H4 (cell line): ENCODE data around the gene ATP5IF1. TPM values are rescaled to one million over a fixed set of nuclear protein-coding genes. Genes with fewer than 3 reads are reported as not detected.
A peak's percentile ranks its signal among the peaks of the same experiment; 100 is the strongest.

Experiments
- DNase-seq: peaks from one replicate; pipeline ENCODE4 v3.0.0-alpha.2; 2015; ENCODE audit warnings: low spot score
- total RNA-seq: library from RNA; depleted of rRNA; stranded (reverse); fragments of >200 nt; shearing (Covaris generic); gene quantifications from 2 replicates; pipeline ENCODE4 v1.2.3, GENCODE V29; 2014; rRNA removed

Gene ATP5IF1
- 297 and 318 TPM in 2 replicates for total RNA-seq

DNA sequence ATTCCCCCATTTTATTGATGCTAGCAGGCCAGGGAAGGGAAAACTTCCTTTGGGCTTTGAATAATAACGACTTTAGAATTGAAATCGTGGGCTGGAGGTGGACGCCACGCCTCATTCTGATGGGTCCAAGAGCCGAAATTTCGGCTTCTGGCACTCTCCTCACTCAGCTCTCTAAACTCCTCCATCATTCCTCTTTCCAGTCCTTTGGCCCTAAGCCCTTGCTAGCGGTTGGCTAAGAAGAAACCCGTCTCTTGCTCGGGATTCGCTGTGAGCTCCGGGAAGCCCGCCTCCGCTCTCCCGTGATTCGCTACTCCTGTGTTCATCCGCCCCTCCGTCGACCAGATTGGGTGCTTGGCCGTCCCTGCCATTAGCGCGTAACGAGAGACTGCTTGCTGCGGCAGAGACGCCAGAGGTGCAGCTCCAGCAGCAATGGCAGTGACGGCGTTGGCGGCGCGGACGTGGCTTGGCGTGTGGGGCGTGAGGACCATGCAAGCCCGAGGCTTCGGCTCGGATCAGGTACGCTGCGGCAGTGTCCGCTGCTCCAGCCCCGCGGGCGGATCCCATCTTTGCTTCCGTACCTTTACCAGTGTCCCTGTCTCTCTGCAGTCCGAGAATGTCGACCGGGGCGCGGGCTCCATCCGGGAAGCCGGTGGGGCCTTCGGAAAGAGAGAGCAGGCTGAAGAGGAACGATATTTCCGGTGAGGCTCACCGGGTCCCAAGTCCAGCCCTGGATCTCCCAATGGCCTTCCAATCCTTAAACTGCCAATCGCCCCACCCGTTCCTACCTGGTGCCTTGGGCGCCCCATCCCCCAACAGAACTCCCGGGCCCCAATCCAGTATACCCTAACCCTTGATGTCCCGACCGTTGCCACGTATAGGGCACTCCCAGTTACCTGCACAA lies at the start of gene ATP5IF1:
Gene ATP5IF1, plus strand, starts transcription at position 370 of the 901 bp plus-strand sequence. Its CDS starts 60 bp downstream, at position 430.
- peak; percentile 96 for DNase-seq

DNA sequence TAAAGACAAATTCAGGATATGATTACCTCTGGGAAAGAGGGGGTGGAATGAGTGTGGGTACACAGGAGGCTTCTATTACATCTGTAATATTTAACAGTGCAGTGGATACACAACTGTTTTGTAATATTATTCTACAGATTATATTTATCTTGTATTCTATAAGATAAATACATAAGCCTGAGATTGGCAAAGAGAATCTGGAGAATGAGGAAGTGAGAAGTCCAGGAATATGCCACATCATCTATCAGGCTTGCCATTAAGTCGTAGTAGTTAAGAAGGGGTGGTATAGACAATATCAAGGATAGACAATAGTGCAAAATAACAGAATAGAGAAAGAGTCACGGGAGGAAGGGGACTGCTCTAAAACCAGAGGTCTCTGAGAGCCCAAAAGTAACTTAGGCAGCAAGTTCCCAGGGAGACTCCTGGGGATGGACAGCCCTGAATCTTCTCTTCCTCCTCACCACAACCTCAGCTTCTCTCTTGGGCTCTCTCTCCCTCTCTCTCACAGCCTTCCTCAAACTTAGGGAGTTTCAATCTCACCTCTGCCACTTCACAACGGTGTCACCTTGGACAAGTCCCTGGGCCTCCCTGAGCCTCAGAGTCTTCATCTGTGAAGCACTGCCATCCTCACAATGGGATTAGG lies 45.5 kb upstream of the ATP5IF1 start:
- DNase-seq = no peak

DNA sequence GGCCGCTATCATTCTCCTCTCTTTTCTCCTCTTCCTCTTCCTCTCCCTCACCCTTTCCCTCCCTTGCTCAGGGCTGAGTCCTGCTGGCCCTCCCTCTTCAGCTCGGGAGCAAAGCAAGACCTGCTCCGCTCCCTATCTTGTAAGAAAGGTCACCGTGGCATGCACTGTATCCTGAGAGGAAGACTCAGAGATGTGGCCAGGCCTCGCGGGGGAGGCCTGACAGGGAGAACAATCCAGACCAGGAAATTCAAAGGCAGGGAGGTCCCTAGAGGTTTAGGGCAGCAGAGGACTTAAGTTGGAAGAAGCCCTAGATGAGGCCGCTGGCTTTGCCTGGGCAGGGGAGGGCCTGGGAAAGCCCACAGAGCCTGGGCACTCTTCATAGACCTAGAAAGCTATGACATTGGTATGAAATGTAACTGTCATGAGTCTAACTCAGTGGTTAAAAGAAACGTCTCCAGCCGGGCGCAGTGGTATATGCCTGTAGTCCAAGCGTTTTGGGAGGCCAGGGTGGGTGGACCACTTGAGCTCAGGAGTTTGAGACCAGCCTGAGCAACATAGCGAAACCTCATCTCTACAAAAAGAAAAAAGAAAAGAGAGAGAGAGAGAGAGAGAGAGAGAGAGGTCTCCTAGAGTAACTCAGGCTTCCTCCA lies 44.8 kb upstream of the ATP5IF1 start:
- no peak for DNase-seq

DNA sequence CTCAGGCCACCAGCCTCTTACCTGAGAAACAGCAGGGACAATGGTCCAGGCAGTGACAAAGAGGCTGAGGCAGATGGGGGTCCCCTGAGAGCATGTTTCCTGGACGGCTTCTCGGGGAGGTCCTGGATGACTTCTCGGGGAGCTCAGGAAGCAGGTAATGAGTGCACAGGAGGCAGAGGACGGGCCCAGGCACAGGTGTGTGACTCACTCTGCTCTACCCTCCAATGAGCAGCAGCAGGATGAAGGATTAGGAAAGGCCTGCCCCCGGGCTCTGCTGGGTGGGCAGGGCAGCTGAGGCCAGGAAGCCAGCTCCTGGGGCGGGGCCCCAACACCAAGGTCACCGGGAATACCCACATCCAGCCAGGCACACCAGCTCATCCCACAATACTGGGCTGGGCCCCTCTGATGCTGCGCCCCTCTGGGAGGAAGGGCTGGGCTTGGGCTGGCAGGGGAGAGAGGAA lies 42.2 kb upstream of the ATP5IF1 start:
- no peak for DNase-seq

DNA sequence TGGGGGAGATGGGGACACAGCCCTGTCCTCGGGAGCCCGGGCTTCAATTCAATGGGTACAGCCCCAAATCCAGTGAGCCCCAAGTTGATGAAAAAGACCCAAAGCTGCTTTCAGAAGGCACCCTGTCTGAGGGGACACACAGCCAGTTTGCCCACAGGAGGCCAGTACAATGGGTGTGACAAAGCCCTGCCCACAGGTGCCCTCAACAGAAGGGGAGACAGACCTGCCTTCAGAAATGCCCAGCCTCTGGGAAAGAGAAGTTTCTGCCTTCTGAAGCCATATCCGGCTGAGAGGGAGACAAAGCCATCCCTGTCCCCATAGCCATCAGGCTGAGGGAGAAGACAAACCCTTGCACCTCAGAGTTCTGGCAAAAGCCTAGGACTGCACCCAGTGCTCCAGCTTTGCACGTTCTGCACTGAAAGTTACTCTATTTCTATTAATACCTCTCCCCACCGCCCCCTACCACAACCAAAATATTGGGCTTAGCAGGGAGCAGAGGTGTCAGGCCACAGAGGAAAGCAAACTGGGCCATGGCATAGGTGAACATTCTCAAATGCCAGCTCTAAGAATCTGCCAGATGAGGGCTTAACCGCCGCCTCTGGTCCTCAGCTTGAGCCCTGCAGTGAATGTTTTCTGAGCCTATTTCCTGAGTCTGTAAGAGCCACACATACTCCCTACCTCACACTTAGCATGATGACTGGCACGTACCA lies 41.4 kb upstream of the ATP5IF1 start:
- DNase-seq = no peak

DNA sequence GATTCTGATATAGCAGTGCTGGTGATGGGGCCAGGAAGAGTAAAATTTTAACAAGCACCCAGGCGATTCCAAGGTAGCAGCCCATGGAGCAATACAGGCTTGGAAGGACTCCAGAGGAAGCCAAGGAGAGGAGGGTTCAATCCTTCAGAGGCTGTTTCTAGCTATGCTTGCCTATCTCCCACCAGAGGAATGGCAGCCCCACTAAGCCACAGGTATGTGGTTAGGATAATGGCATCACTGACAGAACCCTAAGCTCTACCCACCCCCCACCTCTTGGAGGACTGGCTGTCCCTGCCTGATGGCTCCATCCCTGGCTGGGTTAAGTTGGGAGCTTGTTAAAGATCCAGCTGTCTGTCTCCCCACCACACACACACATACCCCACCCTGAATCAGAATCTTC lies 40.1 kb upstream of the ATP5IF1 start:
- DNase-seq = no peak

DNA sequence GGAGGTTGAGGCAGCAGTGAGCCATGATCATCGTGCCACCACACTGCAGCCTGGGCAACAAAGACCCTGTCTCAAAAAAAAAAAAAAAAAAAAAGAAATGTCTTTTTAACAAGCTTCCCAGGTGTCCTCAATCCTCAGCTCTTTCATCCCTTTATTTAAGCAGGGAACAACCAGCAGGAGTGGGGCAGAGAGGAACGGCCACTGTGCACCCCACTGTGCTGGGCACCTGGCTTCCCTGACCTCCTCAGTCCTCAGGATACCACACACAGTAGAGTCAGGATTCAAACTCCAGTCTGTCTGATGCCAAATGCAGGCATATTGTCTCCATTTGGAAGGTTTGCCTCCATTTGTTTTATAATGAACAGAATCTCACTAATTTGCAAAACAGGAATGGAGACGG lies 39.6 kb upstream of the ATP5IF1 start:
- DNase-seq = no peak

DNA sequence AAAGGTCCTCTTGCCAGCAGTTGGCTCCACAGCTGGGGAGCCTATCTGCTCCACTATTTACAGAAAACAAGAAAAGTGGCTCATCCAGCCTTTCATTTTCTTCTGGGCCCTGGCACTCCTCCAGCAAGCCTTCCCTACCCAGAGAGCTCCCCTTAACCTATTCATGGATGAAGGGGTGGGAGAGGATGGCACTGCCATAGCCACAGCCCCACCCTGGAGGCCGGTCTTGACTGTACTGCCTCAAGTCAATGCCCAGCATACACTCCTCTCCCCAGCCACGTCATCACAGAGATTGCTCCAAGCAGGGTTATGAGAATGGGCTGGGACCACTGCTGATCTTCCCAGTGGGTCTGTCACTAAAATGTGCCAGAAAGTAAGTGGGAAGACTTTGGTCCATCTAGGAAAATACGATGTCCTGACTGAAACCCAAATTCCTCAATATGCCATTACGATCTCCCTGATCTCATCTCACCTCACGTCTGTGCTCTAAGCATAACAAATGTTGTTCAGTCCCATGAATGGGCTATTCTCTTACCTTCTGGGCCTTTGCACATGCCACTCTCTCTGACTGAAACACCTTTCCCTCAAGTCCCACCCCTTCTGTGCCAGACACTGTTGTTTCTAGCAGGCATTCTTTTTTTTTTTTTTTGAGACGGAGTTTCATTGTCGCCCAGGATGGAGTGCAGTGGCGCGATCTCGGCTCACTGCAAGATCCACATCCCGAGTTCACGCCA lies 38.1 kb upstream of the ATP5IF1 start:
- DNase-seq = no peak

DNA sequence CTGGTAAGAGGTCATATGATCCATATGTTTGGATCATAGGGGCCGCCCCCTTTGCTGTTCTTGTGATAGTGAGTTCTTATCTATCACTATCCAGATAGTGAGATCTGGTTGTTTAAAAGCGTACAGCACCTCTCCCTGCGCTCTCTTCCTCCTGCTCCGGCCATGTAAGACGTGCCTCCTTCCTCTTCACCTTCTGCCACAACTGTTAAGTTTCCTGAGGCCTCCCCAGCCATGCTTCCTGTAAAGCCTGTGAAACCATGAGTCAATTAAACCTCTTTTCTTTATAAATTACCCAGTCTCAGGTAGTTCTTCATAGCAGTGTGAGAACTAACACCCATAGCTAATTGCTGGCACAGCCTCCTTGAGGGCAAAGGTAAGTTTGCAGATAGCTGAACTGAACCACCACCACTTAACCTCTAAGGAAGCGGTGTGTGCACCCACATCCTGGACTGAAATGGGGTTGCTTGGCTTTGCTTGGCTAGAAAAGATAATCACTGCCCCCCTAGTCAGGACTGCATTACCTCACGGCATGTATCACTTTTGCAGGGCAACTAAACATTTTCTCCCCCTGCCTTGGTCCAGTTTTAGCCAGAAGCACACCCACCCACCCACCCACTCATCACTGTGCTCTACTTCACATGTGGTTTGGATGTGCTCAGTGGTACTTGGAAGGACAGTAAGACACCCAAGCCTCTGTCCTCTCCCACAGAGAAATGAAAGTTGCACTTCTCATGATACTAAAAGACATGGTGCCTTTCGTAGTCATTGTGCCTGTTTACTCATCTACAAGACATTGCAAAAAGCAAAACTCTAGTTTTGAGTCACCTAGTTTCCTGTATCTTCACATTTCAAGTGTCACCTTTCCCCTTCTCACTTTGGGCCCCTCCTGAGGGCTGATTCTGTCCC lies 36.3 kb upstream of the ATP5IF1 start:
- no peak for DNase-seq

DNA sequence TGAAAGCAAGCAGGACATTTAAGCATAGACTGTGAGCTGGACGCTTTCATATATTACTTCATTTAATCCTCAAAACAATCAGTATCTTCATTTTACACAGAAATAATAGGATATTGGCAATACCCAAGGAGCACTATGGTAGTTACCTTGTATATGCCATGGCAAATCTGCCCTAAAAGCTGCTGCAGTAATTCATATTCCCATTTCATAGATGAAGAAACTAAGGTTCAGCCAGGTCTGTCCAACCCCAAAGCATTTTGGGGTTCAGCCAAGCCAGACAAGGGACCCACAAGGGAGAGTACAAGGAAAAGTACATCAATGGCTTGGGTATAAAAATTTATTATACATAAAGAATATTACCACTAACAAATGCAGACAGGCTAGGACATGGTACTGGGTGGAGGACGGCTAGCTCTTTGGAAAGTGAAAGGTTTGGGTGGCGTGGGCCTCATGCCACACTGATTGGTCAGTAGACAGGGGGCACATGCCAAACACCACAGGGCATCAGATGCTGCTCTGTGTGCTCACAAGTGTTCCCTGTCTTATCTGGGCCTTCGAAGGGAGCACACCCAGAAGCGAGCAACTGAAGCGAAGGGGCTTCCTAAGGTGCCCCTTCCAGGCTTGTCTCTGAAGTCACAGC lies 35.6 kb upstream of the ATP5IF1 start:
- DNase-seq = no peak

DNA sequence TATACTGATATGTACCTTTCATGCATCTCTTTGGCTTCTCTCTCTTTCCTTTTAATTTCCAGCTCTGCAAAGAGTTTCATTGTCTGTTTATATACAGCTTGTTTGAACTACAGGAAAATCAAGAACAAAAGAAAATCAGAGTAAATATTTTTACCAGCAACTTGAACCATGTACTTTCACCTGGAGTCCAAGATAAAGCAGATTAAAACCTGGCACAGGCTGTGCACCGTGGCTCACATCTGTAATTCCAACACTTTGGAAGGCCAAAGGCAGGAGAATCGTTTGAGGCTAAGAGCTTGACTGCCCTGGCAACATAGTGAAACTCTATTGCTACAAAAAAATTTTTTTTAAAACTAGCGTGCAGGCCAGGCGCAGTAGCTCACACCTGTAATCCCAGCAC lies 30.7 kb upstream of the ATP5IF1 start:
- no peak for DNase-seq

DNA sequence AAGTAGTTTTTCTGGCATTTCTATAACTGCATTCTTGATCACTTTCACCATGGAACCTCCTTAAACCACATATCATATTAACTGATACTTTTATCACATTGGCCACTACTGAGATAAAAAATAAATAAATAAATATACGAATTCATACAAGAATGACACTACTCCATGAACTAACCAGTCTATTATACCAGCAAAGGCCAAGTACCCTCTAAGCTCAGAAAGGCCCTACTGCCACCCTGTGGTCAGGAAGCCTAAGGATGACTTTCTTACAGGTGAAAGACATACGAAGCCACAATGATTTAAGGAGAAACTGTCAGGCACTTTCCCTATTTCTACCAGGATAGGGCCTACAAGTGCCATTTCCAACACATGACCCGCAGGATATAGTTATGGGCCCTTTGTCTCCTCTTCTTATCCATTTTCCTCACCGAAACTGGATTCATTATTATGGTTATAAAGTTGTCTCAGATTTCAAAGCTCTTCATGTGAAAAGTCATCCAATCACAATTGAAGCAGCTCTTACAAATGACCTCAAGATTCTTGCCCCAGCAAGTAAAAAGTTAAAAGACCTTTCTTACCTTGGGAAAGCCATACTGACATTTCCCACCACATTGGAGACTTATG lies 27.0 kb upstream of the ATP5IF1 start:
- DNase-seq = peak; percentile 61

DNA sequence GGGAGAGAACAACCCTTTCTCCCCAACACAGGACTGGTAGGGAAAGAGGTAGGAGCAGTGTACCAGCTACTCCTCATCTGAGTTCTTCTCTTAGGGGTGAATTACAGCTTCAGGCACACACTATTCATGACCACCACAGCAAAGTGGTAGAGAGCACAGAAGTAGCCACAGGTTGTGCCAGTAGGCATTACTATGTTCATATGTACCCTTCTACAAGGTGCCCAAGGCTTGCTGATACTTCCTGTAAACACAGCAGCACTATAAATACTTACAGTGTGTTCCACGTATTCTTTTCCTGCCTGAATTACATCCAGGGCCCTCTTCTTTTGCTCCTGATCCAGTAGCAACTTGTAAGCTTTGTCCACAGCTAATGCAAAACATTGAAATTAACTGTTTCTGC lies 26.2 kb upstream of the ATP5IF1 start:
- DNase-seq = no peak

DNA sequence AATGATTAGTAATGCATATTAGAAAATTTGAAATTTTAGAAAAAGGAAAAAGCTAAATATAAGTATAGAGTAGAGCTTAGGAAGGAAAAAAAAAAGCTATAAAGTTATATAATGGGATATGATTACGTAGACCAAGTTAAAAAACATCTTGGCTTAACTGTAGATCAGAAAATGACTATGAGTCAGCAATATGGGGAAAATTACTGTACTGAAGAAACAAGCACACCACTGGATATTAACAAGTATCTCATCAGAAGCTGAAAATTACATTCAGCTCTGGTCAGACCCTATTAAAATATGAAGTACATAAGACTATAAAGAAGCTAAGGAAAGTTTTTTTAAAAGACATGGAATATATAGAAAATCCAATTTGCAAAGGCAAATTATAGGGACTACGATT lies 22.6 kb upstream of the ATP5IF1 start:
- DNase-seq = no peak

DNA sequence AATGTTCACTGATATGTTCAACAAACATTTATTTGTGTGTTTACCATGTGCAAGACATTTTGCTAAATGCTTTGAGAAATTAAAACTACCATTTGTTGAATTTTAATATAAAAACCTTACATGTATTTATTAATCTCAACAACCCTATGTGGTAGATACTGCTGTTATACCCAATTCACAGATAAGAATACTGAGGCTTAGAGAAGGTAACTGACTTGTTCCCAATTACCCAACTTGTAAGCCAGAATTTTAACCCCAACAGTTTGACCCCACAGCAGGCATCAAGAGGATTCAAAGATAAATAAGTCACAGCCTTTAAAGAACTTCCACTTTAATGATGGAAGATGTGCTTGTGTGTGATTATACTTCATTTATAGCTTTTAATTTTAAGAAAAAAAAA lies 6.8 kb upstream of the ATP5IF1 start:
- DNase-seq = no peak

DNA sequence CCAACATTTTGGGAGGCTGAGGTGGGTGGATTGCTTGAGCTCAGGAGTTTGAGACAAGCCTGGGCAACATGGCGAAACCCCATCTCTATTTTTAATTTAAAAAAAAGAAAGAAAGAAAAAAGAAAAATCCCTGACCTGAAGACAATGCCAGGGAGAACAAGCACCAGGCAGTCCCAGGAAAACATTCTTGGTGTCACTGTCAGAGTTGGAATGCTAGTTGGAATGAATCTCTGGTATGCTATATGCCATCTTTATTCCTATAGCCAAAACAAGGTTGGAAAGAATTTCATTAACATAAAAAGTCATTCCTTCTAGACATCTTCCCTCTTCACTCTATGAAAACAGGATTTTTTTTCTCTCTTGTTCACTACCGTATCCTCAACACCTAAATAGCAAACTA lies 5.9 kb upstream of the ATP5IF1 start:
- DNase-seq = no peak

DNA sequence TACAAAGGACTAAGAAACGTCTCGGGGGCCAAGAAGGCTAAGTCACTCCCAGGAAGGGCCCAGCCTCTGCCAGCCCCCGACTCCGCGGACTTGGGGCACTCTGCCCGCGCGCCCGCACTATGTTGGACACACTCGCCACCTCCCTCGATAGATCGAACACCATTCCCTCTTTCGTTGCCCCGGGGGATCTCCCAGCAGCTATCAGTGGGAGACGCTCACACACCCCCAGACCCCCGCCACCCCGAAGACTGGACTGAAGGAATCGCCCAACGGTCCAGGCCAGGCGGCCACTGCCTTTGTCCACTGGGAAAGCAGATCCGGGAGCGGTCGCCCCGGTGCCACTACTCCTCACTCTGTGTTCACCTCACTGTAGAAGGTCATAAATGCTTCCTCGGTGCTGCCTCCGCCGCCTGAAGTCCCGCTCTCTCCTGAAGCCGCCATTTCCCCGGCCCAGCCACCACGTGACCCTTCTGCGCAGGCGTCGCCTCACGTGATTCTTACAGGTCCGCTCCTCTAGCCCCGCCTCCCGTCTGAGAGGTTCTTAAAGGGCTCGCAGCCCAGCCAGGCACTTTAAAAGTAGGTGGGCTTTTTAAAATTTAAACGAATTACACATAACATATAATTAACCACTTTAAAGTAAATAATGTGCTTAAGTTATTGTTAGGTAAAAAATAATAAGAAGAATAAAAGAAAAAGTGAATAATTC lies 3.2 kb upstream of the ATP5IF1 start, which contains the start of gene DNAJC8:
Gene DNAJC8, minus strand, starts transcription at position 472 of the 706 bp plus-strand sequence. Its CDS starts 31 bp downstream, at position 441.
- peak; percentile 92 for DNase-seq

DNA sequence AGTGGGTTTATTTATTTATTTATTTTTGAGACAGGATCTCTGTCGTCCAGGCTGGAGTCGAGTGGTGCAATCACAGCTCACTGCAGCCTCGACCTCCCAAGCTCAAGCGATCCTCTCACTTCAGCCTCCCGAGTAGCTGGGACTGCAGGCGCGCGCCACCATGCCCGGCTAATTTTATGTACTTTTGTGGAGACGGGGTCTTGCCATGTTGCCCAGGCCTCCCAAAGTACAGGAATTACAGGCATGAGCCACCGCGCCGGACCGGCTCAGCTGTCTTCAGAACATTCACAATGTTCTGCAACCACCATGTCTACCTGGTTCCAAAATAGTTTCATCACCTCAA lies 2.7 kb upstream of the ATP5IF1 start:
- DNase-seq = no peak
